GM19438 (cell line): ENCODE data around the gene APBB2.

Source experiments
- ATAC-seq: cut with Tn5 transposase; IDR thresholded peaks from one replicate; pipeline ENCODE4 v1.9.1; 2021; ENCODE audit warnings: low read depth; ENCODE audit not compliant: unreplicated experiment

APBB2 gene

GRCh38 chr4:41214136-41214824 lies at the start of gene APBB2:
TSS of gene APBB2 (minus strand) at chr4:41214542. CDS start at chr4:41033254, 181,288 bp downstream.
- peak; percentile 53 for ATAC-seq

GRCh38 chr4:41262198-41262597 lies 47.9 kb upstream of the APBB2 start:
- ATAC-seq = no peak

GRCh38 chr4:41260116-41260733 lies 45.9 kb upstream of the APBB2 start:
- ATAC-seq = no peak

DNA sequence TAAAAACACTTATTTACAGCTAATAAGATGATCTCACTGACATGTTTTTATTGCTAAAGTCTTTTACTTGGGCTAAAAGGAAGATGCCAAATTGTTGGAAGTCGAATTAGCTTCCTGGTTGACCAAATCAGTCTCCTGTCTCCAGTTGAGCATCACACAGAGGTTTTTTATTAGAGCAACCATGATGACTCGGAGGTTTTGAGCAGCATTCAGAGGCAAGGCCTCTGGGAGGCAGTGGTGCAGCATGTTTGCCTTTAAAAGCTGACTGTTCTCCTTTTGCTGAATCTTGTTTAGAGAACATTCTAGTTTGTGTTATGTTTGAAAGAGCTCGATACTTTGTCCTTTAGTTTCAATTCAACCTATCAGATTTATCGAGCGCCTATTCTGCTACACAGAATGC lies 44.4 kb upstream of the APBB2 start:
- ATAC-seq = no peak

GRCh38 chr4:41257906-41258305 lies 43.6 kb upstream of the APBB2 start:
- no peak for ATAC-seq

- peak; percentile 59 for ATAC-seq
These were observed 43.0 kb upstream of the APBB2 start for GRCh38 chr4:41257257-41257901.

- ATAC-seq = peak; percentile 75
These were observed 42.5 kb upstream of the APBB2 start, which contains the start of gene UCHL1 for GRCh38 chr4:41256740-41257256. TSS of gene UCHL1 (plus strand) at chr4:41256928. CDS start at chr4:41256977, 49 bp downstream.

- ATAC-seq = no peak
These were observed 41.9 kb upstream of the APBB2 start for GRCh38 chr4:41256131-41256739.

DNA sequence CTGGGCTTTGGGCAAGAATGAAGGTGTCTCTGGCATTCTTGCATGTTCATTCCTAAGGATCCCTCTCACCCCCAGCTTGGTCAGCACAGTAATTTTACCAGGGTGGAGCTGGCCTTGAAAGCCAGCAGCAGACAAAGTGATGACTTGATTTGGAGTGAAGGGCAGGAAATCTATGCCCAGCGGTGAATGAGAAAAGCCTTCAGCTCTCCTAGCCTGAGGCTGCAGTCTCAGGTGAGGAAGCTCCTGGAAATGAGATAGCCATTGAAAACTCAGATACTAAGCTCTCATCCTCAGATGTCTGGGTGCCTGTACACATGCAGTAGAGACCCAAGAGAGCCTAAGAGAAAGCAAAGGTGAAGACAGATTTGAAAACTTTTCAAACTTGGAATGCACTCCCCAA lies 31.6 kb upstream of the APBB2 start:
- ATAC-seq = no peak

DNA sequence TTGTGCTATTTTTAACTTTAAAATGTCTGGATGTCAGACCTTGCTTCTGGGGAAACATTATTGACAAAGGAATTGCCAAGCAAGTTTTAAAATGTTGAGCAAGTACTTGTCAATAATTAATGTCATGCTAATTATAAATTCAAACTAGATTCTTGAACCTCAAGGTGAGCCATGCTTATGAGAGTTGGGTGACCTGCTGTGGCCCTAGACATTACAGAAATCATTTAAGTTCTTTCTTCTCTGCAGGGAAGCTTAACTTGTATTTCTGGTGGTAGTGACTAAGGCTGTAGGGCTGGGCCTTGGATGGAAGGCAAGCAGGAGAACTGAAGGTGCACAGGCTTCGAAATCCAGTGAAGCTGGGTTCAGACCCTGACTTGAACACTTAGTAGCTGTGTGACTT lies 27.6 kb upstream of the APBB2 start:
- no peak for ATAC-seq

DNA sequence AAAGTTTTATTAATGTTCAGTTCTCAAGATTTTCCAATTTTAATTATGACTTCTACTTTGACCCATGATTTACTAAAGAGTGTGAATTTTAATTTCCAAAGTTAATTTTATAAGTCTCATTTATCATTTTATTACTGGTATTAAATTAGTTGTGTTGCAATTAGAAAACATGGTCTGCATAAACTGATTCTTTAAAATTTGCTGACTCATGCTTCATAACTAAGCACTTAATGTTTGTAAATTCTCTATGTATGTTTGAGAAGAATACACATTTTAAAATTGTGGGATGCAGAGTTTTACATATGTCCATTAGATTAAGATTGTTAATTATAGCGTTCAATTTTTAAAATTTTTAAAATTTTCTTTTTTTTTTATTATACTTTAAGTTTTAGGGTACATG lies 22.2 kb upstream of the APBB2 start:
- no peak for ATAC-seq

GRCh38 chr4:41236032-41236431 lies 21.7 kb upstream of the APBB2 start:
- ATAC-seq = no peak

GRCh38 chr4:41232856-41233255 lies 18.5 kb upstream of the APBB2 start:
- ATAC-seq = no peak

DNA sequence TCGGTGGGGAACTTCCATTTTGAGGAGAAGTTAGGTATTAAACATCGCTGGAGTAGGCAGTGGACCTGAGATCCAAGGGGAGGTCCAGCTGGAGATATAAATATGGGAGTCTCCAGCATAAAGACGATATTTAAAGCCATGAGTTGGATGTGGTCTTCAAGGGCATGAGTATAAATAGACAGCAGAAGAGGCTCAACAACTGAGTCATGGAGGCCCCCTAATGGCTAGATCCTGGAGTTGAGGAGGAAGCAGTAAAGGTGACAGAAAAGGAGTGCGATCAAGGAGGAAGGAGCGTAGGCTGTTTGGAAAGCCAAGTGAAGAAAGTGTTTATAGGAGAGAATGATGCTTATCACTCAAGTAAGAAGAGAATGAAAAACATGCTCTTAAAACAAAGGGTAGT lies 18.1 kb upstream of the APBB2 start:
- ATAC-seq = no peak

DNA sequence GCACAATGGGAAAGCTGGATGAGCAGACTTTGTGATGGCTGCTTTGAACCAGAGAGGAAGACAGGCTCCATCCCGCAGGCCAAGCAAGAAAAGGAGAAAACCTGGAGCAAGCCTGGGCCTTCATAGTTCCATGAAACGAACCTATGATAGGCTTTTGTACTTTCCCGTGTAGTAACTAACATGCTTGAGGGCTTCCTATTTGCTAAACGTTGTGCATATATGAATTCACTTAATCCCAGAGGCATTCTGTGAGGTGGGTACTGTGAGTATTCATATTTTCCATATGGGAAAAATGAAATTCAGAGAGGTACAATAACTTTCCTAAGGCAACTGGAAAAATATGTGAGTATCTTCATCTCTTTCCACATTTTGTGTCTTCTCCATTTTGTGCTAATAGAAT lies 13.6 kb upstream of the APBB2 start:
- ATAC-seq = no peak

GRCh38 chr4:41221850-41222645 lies 7.7 kb upstream of the APBB2 start:
- ATAC-seq = no peak

- ATAC-seq = no peak
These were observed 5.1 kb upstream of the APBB2 start for GRCh38 chr4:41219421-41219950.

DNA sequence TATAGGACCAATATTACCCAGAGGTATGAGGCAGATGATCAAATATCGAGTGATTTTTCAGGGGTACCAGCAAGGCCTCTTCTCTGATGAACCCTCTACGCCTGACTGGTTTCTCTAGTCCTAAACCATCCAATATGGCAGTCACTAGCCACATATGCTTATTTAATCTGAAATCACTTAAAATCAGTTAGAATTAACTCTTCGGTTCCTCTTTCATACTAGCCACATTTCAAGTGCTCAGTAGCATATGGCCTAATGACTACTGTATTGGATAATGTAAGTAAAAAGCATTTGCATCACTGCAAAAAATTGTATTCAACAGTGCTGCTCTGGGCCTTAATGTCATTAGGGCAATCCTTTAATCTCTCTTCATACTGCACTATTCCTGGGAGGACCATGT lies 4.4 kb upstream of the APBB2 start:
- ATAC-seq = no peak

GRCh38 chr4:41217374-41217773 lies 3.0 kb upstream of the APBB2 start:
- ATAC-seq = no peak

- no peak for ATAC-seq
These were observed 2.6 kb upstream of the APBB2 start for GRCh38 chr4:41217020-41217333.
